ENCODE measurements around the gene ACTG1.
A peak's percentile ranks its signal among the peaks of the same experiment; 100 is the strongest.

DNA sequence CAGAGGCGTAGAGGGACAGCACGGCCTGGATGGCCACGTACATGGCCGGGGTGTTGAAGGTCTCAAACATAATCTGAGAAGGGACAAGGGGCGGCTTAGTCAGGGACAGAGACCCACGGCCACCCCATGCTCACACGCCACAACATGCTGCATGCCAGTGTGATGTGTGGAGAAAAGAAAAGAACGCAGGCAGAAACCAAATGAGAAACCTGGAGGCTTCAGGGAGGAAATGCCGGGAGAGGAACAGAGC is 1.1 kb downstream of the ACTG1 start:
- TF ChIP-seq EZH2 (conservative IDR thresholded peaks at IDR 0.05; ENCODE audit: low read depth, low read length) (no peak), ZNF124 (CRISPR knock-in tag; IDR thresholded peaks at IDR 0.05) (no peak), POLR2A (IDR thresholded peaks at IDR 0.05; ENCODE audit: insufficient read depth in 1 of 2, low read depth in 2 of 2, low read length in 2 of 2) (no peak; a peak in 1 of 4 replicates), YY1 (IDR thresholded peaks at IDR 0.05; ENCODE audit: insufficient read depth, insufficient replicate concordance, low read depth, low read length) (no peak), REL (CRISPR knock-in tag; conservative IDR thresholded peaks at IDR 0.05) (0 out of 2 replicates have a peak, but pooled peaks have one; percentile 70)
- TF ChIP-seq, protein P1, sequence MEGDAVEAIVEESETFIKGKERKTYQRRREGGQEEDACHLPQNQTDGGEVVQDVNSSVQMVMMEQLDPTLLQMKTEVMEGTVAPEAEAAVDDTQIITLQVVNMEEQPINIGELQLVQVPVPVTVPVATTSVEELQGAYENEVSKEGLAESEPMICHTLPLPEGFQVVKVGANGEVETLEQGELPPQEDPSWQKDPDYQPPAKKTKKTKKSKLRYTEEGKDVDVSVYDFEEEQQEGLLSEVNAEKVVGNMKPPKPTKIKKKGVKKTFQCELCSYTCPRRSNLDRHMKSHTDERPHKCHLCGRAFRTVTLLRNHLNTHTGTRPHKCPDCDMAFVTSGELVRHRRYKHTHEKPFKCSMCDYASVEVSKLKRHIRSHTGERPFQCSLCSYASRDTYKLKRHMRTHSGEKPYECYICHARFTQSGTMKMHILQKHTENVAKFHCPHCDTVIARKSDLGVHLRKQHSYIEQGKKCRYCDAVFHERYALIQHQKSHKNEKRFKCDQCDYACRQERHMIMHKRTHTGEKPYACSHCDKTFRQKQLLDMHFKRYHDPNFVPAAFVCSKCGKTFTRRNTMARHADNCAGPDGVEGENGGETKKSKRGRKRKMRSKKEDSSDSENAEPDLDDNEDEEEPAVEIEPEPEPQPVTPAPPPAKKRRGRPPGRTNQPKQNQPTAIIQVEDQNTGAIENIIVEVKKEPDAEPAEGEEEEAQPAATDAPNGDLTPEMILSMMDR (CRISPR knock-in tag; IDR thresholded peaks at IDR 0.05): no peak
- TF ChIP-seq, protein P2, sequence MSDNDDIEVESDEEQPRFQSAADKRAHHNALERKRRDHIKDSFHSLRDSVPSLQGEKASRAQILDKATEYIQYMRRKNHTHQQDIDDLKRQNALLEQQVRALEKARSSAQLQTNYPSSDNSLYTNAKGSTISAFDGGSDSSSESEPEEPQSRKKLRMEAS (IDR thresholded peaks at IDR 0.05): no peak; the same call in 1 of the 2 replicates
- TF ChIP-seq, protein P3, sequence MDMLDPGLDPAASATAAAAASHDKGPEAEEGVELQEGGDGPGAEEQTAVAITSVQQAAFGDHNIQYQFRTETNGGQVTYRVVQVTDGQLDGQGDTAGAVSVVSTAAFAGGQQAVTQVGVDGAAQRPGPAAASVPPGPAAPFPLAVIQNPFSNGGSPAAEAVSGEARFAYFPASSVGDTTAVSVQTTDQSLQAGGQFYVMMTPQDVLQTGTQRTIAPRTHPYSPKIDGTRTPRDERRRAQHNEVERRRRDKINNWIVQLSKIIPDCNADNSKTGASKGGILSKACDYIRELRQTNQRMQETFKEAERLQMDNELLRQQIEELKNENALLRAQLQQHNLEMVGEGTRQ (IDR thresholded peaks at IDR 0.05; ENCODE audit: low read depth, low read length): no peak
- TF ChIP-seq, protein P3 (CRISPR knock-in tag; IDR thresholded peaks at IDR 0.05; ENCODE audit: borderline replicate concordance): no peak
